A204.1 (cell line): ENCODE results near the gene CRADD.
"Not testable (repeated sequence)": the region's sequence is repeated elsewhere in the genome, so short reads cannot be mapped to it uniquely, and the experiment has no call there.

Experiments used
- FAIRE-seq: peaks from 2 replicates; lab custom pipeline; 2012; peaks lifted over from hg19 to GRCh38; lab: Jason Lieb, UNC

The CRADD gene

DNA sequence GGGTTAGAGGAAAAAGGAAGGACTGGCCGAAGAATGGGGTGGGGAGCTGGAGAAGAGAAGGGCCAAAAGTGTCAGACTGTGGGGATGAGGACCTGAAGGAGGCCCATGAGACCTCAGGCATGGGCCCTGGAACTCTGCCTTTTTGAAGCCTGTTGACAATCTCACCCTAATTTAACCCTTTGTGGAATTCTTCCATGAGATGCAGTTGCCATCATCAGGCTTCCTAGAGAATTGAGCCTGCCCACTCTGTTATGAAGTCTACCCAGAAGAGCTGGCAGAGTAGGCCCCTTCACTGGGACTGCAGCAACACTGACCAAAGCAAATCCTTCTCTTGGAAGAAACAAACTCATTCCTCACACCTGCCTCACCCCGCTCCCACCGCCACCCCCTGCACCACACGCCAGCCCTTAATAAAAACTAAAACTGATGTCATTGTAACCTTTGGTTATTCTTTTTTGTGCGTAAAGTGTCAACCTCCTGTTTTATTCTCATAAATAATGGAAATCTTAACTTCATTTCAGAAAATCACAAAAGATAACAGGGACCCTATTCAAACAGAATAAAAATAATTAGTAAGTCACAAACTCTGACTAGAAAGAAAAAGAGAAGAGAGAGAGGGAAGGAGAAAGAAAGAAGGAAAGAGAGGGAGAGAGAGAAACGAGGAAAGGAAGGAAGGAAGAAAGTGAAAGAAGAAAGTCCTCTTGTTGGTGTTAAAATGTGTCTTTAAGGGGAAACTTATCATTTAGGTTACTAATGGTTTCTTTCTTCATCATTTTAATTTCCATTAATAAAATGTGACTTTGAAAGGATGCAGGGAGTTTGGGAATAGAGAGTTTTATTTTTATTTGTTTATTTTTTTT, 61.3 kb downstream of the CRADD start:
- FAIRE-seq = no peak

DNA sequence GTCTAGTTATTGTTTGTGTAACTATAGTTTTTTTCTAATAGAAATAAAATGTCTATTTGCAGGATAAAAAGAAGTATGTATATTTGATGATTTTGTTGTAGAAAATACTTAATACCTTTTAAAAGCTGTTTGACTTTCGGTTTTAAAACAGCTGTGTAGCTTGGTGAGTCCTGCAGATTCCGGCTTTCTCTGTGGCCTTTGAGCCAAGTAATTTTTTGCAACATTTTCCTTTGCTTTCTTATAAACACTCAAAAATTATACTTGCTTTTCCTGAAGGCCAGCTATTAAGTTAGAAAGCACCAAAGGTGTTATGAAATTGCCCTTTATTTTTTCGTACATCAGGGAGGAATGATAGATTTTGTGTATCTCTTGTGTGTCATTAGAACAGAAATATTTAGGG, 63.6 kb downstream of the CRADD start:
- no peak for FAIRE-seq

DNA sequence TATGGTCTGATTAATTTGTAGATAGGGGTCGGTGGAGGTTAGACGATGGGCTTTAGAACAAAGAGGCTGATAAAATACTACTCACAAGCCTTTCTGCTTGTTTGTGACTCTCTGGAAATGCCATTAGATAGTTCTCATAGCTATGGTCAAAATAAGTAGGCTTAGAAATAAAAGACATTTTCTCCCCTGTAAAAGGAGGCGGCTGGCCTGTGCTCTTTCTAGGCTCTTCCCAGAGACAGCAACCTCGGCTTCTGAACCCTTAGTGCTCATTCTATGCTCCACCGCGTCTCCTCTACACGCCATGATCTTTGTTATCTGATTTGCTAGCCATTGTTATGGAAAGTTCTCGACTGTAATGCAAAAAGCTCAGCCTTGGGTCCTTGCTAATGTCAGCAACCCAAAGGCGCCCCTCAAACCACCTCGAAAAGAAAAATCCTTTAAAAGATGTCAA, 64.5 kb downstream of the CRADD start:
- no peak for FAIRE-seq

DNA sequence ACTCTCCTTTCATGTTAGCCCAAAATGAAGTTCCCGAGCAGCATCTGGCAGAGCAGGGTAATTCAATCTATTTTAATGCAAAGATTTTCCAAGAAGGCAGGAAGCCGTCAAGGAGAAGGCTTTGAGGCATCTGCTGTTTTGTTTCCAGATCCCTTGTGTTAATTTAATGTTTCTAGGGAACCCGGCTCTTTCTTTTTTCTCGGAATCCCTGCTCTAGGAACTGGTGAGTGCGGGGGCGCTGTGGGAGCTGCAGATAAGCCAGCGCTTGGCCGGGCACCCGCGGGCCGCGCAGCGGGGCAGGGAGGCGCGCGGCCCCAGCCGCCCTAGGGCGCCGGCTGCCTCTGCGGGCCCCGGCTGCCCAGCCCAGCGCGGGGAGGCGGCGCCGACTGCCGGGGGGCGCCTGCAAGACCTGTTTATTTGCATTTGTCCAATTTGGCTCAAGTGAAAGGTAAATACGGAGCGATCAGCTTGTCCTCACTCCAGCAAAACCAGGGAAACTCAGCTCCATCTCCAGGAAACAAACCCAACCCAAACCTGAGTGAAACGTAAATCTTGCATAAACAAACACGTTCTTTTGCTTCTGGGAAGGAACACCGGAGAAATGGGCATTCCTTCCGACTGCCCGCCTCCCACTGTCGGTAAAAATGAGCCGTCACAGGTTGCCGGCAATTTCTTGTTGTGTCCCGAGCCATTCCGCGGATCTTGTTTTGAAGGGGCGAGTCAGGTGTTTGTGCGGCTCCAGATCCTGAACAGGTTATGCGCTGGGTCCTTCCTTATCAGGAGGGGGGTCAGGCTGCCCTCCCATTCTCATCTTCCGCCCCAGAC, 65.1 kb downstream of the CRADD start:
- FAIRE-seq = no peak

DNA sequence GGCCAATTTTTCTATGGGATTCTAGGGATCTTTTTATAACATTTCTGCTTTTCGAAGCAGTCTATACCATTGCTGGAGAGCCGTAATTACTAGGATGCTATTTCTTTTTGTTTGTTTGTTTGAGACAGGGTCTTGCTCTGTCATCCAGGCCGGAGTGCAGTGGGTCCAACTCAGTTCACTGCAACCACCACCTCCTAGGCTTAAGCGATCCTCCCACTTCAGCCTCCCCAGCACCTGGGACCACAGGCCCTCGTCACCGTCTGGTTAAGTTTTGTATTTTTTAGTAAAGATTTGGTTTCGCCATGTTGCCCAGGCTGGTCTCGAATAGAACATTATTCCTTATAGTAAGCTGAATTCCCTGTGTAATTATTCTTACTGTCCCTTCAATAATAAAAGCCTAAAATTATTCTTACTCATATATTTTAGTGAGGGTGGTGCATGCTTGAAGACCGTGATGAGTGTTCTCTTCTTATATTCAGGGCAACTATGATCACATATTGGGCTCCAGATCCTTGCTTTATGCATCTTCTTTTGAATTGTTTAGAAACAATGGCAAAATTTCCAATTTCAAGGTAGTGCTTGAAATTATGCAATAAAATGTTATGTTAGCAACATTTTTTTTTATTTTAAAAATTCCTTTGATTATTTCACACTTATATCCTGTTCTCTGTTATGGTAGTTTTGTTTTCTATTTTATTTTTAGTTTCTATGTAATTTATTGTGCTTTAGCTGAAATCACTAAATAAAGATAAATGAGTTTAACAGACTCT, 66.2 kb downstream of the CRADD start:
- no peak for FAIRE-seq

DNA sequence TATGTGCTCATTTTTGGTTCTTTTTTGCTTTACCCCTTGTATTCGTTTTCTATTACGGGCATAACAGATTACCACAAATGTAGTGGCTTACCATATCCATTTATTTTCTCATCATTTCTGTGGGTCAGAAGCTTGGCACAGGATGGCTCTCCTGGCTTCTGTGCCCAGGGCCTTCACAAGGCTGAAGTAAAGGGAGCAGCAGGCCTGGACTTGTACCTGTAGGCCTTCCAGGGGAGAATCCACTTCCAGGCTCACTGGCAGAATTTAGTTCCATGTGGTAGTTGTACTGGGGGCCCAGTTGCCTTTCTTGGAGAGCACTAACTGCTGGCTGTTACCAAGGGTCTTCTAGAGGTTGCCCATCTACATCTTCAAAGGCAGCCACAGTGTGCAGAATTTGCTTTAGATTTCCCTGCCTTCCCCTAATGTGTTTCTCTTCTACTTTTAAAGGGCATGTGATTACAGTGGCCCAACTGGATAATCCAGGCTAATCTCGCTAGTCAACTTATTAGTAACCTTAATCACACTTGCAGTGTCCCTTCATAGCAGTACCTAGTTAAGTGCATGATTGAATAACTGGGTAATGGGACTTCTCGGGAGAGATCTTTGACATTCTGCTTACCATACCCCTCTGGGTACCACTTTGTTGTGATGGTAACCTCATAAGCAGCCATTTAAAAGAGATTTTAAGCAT, 67.0 kb downstream of the CRADD start:
- no peak for FAIRE-seq

DNA sequence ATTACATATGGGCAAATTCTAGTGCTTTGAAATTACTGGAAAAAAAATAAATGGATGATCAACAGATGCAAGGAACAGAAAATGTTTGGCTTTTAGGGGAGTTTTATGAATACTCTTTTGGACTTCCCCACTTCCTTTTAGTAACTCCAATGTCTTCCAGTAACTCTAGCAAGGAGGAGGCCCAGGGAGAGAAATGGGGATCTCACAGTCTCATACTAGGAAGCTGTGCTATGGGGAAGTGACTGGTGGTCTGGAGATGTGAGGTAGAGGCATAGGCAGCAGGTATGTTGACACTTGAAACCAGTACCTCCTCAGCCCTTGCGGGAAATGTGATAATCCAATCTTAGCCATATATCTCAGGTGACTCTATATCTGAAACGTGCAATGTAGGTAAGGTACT, 68.1 kb downstream of the CRADD start:
- FAIRE-seq = no peak

DNA sequence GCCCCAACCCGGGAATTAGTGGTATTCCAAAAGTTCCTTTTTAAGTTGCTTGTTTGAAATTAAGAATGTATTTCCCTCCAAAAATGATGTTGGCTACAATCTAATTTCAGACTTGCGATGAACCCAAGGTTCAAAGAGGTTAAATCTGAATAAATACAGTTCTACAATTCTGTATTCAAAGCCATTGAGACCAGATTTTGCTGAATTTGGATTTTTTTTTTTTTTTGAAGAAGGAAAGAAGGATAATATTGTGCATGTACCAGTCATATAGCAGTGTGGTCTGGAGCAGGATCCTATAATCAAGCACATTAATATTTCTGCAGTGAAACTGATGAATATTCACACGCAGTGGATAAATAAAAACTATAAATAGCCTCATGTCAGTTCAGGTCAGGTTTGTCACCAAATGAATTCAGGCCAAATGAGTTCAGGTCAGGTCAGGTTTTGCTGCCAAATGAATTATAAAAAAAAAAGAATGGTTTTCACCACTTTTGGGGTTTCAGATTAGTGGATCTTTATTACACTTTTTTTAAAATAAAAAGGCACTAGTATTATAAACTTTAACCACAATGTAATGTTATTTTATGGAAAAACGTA, 69.5 kb downstream of the CRADD start:
- no peak for FAIRE-seq

DNA sequence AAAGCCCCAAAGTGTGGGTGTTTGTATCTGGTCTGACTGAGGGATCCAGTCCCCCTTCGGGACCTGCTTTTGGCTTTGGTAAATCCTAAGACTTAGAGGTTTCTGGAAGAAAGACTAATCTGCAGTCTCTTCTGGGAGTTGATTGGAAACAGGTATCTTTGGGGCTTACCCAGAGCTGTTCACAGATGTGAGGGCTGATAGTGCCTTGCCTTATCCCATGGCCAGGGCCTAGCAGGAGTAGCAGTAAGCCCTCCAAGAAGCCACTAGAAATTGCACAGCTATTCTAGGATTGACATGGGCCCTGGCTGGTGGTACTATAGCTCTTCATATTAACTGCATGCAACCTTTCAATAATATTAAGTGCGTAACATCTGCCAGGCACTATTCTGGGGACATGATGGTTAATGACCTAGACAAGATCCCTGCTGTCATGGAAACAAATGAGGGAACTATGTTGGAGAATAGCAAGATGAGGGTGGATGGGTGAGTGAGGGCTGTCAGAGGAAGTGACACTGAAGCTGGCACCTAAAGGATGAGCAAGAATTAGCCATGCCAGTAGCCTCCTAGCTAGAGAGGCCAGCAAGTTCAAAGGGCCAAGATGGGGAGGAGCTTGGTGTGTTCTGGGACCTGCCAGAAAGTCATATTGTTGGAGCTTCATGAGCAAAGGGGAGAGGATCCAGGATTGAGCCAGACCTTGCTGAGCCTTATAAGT, 71.7 kb downstream of the CRADD start:
- FAIRE-seq = no peak

DNA sequence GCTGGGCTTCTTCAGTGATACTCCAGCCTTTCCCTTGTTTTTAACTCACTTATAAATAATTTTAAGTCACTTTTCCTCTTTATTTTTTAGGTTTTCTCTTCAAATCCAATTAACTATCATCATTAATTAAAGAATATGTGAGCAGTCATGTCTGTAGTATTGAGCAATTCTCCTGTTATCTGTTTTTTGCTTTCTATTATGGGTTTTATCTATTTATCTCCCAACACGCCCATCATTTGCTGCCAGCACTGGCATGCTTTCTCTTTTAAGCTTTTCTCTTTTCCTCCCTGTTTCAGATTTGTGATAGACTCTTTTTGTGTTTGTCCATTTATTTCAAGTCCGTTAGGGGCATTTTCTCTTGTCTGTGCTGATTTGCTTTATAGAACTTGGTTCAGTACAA, 72.3 kb downstream of the CRADD start:
- no peak for FAIRE-seq

DNA sequence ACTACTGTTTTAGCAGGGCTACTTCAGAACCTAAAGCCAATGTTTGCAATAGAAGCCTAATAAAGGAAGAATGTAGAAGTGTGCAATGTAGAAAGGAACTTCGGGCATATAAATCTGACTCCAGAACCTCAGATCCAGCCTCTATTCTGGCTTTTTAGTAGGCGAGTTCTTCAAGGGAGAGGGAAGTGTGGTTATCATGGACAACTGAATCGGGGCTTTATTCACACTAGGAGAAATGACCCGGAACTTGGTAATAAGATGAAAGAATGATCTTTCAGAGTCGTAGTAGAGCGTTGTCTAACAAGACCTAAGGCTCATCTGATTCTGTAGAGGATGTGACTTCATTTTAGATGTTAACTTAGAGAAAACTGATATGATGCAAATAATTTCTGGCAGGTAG, 72.9 kb downstream of the CRADD start:
- no peak for FAIRE-seq

DNA sequence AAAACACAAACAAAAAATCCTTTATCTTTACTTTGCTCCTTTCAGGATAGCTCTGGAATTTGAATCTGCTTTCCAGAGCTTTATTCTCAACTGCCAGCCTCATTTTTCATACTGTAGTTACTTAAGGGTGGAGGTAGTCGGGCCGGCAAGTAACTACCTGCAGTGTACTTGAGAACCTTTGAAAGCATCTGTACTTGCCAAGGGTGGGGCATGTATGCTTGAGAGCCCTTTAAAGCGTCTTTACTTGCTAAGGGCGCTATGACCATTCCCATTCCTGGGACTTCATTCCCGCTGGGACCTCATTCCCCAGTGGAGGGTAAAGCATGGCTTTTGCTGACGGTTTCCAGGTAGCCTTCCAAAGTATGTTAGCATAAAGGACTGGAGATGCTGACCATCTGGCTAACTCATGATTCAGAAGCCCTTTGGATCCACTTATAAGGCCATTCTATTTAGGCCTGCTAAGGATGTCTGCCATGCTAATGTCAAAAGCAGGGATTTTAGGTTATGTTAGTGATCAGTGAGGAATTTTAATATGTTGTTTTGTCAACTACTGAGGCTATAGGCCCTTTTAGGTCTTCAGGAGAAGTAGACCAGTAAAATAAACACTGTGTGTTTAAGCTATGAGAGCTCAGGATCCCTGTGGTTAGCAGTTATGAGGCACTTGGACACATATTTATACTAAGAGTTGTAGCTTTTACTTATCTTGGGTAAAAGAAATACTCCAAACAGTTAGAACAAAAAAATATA, 74.9 kb downstream of the CRADD start:
- FAIRE-seq = no peak

DNA sequence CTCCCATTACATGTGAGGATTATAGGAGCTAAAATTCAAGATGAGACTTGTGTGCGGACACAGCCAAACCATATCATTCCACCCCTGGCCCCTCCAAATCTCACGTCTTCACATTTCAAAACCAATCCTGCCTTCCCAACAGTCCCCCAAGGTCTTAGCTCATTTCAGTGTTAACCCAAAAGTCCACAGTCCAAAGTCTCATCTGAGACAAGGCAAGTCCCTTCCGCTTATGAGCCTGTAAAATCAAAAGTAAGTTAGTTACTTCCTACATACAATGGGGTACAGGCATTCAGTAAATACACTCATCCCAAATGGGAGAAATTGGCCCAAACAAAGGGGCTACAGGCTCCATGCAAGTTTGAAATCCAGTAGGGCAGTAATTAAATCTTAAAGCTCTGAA, 76.1 kb downstream of the CRADD start:
- no peak for FAIRE-seq

DNA sequence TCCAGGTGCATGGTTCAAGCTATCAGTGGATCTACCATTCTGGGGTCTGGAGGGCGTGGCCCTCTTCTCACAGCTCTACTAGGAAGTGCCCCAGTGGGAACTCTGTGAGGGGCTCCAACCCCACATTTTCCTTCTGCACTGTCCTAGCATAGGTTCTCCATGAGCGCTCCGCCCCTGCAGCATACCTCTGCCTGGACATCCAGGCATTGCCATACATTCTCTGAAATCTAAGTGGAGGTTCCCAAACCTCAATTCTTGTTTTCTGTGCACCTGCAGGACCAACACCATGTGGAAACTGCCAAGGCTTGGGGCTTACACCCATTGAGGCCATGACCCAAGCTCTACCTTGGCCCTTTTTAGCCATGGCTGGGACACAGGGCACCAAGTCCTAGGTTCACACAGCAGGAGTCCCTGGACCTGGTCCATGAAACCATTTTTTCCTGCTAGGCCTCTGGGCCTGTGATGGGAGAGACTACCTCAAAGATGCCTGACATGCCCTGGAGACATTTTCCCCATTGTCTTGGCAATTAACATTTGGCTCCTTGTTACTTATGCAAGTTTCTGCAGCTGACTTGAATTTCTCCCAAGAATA, 76.8 kb downstream of the CRADD start:
- no peak for FAIRE-seq

DNA sequence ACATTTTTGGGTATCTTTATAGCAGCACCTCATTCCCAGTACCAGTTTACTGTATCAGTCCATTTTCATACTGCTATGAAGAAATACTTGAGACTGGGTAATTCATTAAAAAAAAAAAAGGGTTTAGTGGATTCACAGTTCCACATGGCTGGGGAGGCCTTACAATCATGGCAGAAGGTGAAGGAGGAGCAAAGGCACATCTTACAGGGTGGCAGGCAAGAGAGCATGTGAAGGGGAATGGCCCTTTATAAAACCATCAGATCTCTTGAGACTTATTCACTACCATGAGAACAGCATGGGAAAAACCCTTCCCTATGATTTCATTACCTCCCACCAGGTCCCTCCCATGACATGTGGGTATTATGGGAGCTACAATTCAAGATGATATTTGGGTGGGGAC, 77.7 kb downstream of the CRADD start:
- FAIRE-seq = not testable (repeated sequence)

DNA sequence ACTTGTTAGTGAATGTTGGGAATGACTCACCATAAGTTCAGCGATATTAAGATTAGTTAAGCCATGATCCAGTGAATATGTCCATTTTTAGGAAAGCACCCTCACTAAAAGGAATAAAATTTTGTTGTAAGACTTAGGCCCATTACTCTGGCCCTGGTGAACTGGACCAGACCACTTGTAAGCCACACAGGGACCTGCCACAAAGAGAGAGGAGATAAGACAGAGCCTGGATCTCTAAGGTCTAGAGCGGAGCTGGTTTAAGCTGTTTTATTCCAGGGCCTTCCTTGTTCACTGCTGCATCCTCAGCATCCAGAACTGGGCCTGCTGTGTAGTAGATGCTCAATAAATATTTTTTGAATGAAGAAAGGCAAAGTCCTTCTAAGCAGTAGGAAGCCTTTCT, 79.1 kb downstream of the CRADD start:
- no peak for FAIRE-seq

DNA sequence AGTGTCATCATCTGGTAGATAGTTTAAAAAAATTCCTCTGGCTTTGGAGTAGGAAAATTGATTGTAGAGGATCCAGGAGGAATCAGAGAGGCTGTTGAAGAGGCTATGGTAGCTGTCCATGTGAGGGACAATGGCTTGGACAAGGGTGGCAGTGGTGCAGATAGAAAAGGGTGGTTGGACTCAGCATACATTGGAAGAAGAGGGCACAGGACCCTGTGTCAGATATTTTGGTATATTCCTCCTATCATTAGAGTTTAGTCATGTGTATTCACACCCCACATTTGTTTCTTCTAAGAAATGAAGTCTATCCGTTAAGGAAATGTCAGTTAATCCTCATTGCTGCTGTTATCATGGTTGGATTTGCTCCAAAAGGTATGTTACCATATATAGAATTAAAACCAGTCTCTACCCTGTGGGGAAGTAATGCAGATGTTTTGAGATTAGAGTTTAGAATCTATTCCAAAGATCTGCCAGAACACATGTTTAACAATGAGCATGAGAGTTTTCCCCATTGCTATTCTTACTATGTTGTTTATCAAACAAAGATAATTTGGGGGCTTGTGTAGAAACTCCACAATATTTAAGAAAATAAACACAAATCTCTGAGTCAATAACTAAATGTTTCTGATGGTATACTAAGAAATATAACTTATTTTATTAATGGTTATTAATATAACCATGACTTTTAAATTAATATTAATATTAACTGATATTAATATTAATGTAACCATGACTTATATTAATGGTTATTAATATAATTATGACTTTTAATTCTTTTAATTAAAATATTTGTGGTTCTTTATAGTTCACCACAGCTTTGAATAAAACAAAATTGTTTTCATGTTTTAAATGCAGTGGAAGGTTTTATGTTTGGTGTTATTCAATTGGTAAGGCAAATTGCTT, 80.9 kb downstream of the CRADD start:
- FAIRE-seq = peak; percentile 78

DNA sequence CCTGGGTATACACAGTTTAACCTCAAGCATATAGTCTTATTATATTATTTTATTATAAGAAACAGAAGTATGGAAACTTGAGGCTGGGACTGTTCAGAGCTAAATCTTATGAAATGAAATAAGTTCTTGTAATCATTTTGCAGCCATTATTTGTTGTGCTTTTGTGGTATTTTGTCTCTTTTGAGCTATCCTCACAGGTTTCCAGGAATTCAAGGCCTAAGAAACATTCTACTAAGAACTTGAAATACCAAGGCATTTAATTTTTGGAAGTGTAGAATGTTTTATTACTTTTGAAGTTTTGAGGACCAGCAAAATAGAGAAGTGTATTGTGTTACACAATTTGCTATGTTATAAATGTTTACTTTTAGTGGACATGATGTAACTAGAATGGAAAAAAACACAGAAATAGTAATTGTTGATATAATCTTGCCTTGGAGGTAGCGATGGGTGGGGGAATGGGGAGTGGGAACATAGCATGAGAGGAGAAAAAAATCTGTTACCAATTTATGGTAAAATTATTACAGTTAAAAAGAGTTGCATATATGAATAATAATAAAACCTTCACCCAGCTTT, 81.7 kb downstream of the CRADD start:
- FAIRE-seq = no peak
